ENCODE results near the gene UBASH3A.

UBASH3A gene

DNA sequence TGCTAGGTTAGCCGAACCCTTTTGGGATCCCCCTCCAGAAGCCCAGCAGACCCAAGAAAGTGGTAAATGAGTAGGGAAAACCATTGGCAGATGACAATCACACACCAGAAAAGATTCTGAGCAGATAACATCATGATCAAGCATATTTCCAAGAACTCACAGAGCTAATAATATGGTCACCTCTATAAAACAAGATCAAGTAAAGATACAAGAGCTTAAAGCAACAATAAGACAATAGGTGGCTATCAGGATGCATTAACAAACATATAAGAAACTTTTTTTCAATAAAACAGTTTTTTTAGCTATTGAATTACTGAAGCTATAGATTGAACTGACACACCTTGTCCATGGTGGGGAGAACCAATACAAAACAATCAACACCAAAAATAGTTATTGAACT lies 29.0 kb downstream of the UBASH3A start:
- POLR2A ChIA-PET, result no interaction called here
- no peak overlapping the region for H3K27ac ChIP-seq (ENCODE audit: extremely low read depth, low read depth, low read length)
- no peaks in the 10 kb centered on the region for H3K36me3 ChIP-seq (ENCODE audit: control insufficient read depth in 2 of 2, insufficient read depth in 1 of 2, low read length in 2 of 2)
- no peak overlapping the region for H3K4me3 ChIP-seq (ENCODE audit: low read depth, low read length)
- CTCF ChIA-PET, result interaction anchor here (0.7 kb wide), 1 partner anchor 55 kb away, joined by 3 read pairs; no protein-coding TSS in a partner anchor
- no peaks in the 10 kb centered on the region for H3K4me1 ChIP-seq (ENCODE audit: control insufficient read depth, insufficient read depth, low read length)
- H3K9me3 ChIP-seq (ENCODE audit: control insufficient read depth, insufficient read depth, low read depth, low read length), result no peaks in the 10 kb centered on the region
- no peak for TF ChIP-seq ZNF776 (tag by site-specific recombination; IDR thresholded peaks at IDR 0.05; ENCODE audit: borderline replicate concordance)
- TF ChIP-seq ZNF830 (tag by site-specific recombination; IDR thresholded peaks at IDR 0.05; ENCODE audit: low read depth), result no peak
- TF ChIP-seq ZNF184 (tag by site-specific recombination; IDR thresholded peaks at IDR 0.05), result no peak
- TF ChIP-seq ZBTB8A (tag by site-specific recombination; IDR thresholded peaks at IDR 0.05), result no peak
- no peak for TF ChIP-seq ZNF791 (tag by site-specific recombination; IDR thresholded peaks at IDR 0.05)
- TF ChIP-seq, protein P1, sequence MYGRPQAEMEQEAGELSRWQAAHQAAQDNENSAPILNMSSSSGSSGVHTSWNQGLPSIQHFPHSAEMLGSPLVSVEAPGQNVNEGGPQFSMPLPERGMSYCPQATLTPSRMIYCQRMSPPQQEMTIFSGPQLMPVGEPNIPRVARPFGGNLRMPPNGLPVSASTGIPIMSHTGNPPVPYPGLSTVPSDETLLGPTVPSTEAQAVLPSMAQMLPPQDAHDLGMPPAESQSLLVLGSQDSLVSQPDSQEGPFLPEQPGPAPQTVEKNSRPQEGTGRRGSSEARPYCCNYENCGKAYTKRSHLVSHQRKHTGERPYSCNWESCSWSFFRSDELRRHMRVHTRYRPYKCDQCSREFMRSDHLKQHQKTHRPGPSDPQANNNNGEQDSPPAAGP (tag by site-specific recombination; IDR thresholded peaks at IDR 0.05), result no peak
- no peak for TF ChIP-seq ZNF629 (tag by site-specific recombination; IDR thresholded peaks at IDR 0.05)
- TF ChIP-seq ZNF350 (tag by site-specific recombination; IDR thresholded peaks at IDR 0.05), result no peak
- TF ChIP-seq ZNF785 (tag by site-specific recombination; IDR thresholded peaks at IDR 0.05), result no peak
- TF ChIP-seq, protein P2, sequence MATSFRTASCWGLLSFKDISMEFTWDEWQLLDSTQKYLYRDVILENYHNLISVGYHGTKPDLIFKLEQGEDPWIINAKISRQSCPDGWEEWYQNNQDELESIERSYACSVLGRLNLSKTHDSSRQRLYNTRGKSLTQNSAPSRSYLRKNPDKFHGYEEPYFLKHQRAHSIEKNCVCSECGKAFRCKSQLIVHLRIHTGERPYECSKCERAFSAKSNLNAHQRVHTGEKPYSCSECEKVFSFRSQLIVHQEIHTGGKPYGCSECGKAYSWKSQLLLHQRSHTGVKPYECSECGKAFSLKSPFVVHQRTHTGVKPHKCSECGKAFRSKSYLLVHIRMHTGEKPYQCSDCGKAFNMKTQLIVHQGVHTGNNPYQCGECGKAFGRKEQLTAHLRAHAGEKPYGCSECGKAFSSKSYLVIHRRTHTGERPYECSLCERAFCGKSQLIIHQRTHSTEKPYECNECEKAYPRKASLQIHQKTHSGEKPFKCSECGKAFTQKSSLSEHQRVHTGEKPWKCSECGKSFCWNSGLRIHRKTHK (tag by site-specific recombination; IDR thresholded peaks at IDR 0.05), result 0 out of 2 replicates have a peak, but pooled peaks have one; percentile 21
- TF ChIP-seq, protein P3, sequence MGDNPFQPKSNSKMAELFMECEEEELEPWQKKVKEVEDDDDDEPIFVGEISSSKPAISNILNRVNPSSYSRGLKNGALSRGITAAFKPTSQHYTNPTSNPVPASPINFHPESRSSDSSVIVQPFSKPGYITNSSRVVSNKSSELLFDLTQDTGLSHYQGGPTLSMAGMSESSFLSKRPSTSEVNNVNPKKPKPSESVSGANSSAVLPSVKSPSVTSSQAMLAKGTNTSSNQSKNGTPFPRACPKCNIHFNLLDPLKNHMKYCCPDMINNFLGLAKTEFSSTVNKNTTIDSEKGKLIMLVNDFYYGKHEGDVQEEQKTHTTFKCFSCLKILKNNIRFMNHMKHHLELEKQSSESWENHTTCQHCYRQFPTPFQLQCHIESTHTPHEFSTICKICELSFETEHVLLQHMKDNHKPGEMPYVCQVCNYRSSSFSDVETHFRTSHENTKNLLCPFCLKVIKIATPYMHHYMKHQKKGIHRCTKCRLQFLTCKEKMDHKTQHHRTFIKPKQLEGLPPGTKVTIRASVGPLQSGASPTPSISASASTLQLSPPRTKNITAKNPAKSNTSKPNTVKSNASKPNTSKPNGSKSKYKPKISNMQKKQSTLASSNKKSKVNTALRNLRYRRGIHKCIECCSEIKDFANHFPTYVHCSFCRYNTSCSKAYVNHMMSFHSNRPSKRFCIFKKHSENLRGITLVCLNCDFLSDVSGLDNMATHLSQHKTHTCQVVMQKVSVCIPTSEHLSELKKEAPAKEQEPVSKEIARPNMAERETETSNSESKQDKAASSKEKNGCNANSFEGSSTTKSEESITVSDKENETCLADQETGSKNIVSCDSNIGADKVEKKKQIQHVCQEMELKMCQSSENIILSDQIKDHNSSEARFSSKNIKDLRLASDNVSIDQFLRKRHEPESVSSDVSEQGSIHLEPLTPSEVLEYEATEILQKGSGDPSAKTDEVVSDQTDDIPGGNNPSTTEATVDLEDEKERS (tag by site-specific recombination; IDR thresholded peaks at IDR 0.05), result 0 out of 2 replicates have a peak, but pooled peaks have one; percentile 17
- no peak for TF ChIP-seq HOXC10 (CRISPR knock-in tag; IDR thresholded peaks at IDR 0.05)
- no peak for TF ChIP-seq ZNF148 (tag by site-specific recombination; IDR thresholded peaks at IDR 0.05; ENCODE audit: borderline replicate concordance)
- TF ChIP-seq, protein P4, sequence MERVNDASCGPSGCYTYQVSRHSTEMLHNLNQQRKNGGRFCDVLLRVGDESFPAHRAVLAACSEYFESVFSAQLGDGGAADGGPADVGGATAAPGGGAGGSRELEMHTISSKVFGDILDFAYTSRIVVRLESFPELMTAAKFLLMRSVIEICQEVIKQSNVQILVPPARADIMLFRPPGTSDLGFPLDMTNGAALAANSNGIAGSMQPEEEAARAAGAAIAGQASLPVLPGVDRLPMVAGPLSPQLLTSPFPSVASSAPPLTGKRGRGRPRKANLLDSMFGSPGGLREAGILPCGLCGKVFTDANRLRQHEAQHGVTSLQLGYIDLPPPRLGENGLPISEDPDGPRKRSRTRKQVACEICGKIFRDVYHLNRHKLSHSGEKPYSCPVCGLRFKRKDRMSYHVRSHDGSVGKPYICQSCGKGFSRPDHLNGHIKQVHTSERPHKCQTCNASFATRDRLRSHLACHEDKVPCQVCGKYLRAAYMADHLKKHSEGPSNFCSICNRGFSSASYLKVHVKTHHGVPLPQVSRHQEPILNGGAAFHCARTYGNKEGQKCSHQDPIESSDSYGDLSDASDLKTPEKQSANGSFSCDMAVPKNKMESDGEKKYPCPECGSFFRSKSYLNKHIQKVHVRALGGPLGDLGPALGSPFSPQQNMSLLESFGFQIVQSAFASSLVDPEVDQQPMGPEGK (tag by site-specific recombination; IDR thresholded peaks at IDR 0.05), result no peak
- TF ChIP-seq ZNF16 (tag by site-specific recombination; IDR thresholded peaks at IDR 0.05; ENCODE audit: low read depth), result no peak
- TF ChIP-seq, protein P5, sequence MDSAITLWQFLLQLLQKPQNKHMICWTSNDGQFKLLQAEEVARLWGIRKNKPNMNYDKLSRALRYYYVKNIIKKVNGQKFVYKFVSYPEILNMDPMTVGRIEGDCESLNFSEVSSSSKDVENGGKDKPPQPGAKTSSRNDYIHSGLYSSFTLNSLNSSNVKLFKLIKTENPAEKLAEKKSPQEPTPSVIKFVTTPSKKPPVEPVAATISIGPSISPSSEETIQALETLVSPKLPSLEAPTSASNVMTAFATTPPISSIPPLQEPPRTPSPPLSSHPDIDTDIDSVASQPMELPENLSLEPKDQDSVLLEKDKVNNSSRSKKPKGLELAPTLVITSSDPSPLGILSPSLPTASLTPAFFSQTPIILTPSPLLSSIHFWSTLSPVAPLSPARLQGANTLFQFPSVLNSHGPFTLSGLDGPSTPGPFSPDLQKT (IDR thresholded peaks at IDR 0.05; ENCODE audit: borderline replicate concordance, low read depth, low read length), result no peak
- no peak for TF ChIP-seq KLF8 (tag by site-specific recombination; IDR thresholded peaks at IDR 0.05)
- no peak for TF ChIP-seq ZFP41 (tag by site-specific recombination; IDR thresholded peaks at IDR 0.05; ENCODE audit: borderline replicate concordance)
- no peak for TF ChIP-seq KLF9 (tag by site-specific recombination; IDR thresholded peaks at IDR 0.05; ENCODE audit: low read depth)
- no peak for TF ChIP-seq ZNF324 (tag by site-specific recombination; IDR thresholded peaks at IDR 0.05)
- no peak for TF ChIP-seq ZNF292 (tag by site-specific recombination; IDR thresholded peaks at IDR 0.05; ENCODE audit: borderline replicate concordance, low read depth)
- TF ChIP-seq SETDB1 (IDR thresholded peaks at IDR 0.05; ENCODE audit: insufficient read length, low read length), result peak; percentile 69
- no peak for TF ChIP-seq ZNF670 (tag by site-specific recombination; IDR thresholded peaks at IDR 0.05; ENCODE audit: low read depth)
- TF ChIP-seq ZNF366 (tag by site-specific recombination; conservative IDR thresholded peaks at IDR 0.05), result no peak
- no peak for TF ChIP-seq ZNF768 (tag by site-specific recombination; IDR thresholded peaks at IDR 0.05)
